IPS-18a (cell line): ENCODE measurements around the gene SMPD3.

ENCODE experiments used
- H3K27ac ChIP-seq: one replicate; pipeline ENCODE4 v1.5.1; 2013; ENCODE audit warnings: low read length
- H3K27me3 ChIP-seq: one replicate; pipeline ENCODE4 v1.6.1; 2013; ENCODE audit warnings: mild to moderate bottlenecking, low read length; ENCODE audit not compliant: control insufficient read depth, insufficient read depth
- H3K36me3 ChIP-seq: one replicate; pipeline ENCODE4 v1.6.1; 2013; ENCODE audit warnings: low read depth, low read length; ENCODE audit not compliant: control insufficient read depth
- H3K4me1 ChIP-seq: one replicate; pipeline ENCODE4 v1.6.1; 2013; ENCODE audit warnings: low read depth, low read length; ENCODE audit not compliant: control insufficient read depth
- H3K4me3 ChIP-seq: one replicate; pipeline ENCODE4 v1.5.1; 2013; ENCODE audit warnings: low read length
- H3K9ac ChIP-seq: one replicate; pipeline ENCODE4 v1.6.1; 2013; ENCODE audit warnings: mild to moderate bottlenecking, low read length, moderate library complexity
- H3K9me3 ChIP-seq: one replicate; pipeline ENCODE4 v1.6.1; 2013; ENCODE audit warnings: low read depth, low read length; ENCODE audit not compliant: control insufficient read depth

Gene SMPD3

DNA sequence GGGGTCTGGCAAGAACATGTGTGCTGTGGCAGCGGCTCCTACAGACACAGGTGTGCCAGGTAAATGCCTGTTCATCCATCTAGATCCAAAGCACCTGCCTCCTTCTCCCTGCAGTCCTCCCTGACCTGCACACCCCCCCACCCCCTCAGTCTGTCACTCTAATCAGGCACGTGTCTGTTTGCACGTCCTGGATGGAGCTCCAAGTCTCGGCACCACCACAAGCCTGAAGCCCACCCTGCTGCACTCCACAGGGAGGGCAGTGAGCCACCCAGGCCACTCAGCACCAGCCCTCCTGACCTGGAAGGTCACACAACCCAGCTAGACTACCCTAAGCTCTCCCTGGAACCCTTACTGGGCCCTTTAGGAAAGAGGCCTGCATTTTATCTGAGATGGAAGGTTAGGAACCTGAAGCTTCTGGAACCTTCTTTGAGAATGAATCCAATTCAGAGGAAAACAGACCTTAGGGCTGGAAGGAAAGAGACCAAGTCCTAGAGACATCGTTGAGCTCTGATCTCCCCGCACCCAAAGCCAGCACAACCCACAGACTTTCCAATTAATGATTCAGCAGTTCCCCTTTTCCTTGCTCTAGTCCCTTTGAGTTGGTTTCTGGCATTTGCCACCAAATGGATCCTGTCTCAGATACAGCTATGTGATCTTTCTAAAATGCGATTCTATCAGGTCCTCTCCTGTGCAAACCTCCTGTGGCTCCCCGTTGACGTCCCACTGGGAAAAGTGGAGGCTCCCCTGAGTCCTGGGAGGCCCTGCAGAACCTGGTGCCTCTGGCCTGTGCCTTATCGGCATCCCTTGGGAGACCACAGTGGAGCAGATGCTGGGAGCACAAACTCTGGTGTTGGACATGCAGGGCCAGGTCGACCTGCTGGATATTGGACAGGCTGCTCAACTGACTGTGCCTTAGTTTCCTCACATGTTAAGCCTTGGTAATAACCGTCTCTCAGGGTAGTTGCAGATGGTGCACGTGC is 69.6 kb downstream of the SMPD3 start:
- no peak overlapping the region for H3K9ac ChIP-seq
- H3K27me3 ChIP-seq, result no peaks in the 10 kb centered on the region
- H3K36me3 ChIP-seq, result no peaks in the 10 kb centered on the region
- no peak overlapping the region for H3K4me3 ChIP-seq
- H3K27ac ChIP-seq, result no peak overlapping the region
- H3K9me3 ChIP-seq, result no peaks in the 10 kb centered on the region
- no peaks in the 10 kb centered on the region for H3K4me1 ChIP-seq

DNA sequence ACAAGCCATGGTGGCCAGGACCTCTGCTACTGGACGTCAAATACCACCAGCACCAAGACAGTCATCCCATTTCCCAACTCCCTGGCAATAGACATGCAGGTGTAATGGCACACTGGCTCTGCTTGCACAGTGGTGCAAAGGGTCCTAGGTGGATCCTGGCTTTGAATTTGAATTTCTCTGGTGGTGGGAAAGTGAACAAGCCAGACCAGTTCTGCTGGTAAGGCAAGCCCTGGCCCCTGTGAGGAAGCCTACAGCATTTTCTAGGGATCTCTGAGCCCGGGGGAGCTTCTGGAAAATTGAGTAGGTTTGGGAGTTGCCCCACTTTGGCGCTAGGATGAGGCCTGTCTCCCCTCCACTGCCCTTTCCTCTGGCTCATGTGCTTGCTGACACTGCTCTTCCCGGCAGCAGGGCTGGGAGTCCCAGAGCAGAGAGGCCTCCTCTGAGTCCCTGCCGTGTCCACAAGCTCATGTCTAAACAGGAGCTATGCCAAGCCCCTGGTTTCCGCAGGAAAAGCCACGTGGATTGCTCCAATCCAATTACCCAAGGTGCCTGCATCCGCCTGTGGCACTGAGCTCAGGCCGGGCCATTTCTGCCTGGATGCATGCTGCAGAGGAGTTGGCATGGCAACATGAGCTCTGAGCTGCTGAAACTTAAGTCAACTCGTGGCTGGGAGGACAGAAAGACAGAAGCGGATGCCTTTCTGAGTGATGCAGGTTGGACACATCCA is 70.5 kb downstream of the SMPD3 start:
- Histone ChIP-seq H3K4me3 (no peak overlapping the region), H3K36me3 (no peaks in the 10 kb centered on the region), H3K27ac (no peak overlapping the region), H3K9me3 (no peaks in the 10 kb centered on the region), H3K4me1 (no peaks in the 10 kb centered on the region), H3K27me3 (no peaks in the 10 kb centered on the region), H3K9ac (no peak overlapping the region)

DNA sequence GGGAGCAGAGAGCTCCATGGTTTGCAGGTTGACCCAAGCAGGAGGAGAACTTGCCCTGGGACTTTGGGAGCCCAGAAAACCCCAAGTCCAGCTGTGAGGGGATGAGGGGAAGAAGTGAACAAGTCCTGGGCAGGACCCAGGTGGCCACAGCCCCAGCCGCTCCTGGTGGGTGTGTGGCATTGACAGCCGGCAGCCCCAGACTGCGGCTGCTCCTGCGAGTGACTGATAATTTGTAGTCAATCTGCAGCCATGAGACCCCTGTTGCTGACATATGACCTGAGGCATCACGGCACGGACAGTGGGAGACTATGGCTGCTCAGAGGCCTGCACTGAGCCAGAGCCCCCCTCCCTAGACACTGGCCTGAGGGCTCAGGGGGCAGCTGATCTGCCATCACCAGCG is 71.1 kb downstream of the SMPD3 start:
- Histone ChIP-seq H3K9ac (no peak overlapping the region), H3K27ac (no peak overlapping the region), H3K4me3 (no peak overlapping the region), H3K9me3 (no peaks in the 10 kb centered on the region), H3K36me3 (no peaks in the 10 kb centered on the region), H3K27me3 (no peaks in the 10 kb centered on the region), H3K4me1 (no peaks in the 10 kb centered on the region)

DNA sequence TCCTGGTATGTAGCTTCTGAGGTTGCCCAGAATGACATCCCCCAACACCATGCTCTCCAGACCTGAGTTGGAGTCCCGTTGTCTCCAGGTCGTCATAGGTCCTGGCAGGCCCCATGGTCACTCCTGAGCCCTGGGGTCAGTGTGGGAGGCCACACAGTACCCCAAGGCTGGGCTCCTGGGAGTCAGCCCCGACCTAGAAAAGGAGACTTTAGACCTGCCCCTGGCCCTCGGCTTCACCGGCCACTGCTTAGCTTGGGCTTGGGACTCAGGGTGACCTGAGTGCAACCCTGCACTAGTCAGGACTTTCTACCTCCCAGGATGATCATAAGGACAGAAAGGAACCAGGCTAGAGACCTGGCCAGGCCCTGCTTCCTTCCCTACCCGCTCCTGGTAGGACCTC is 71.7 kb downstream of the SMPD3 start:
- Histone ChIP-seq H3K9me3 (no peaks in the 10 kb centered on the region), H3K36me3 (no peaks in the 10 kb centered on the region), H3K27me3 (no peaks in the 10 kb centered on the region), H3K4me1 (no peaks in the 10 kb centered on the region), H3K9ac (no peak overlapping the region), H3K27ac (no peak overlapping the region), H3K4me3 (no peak overlapping the region)

DNA sequence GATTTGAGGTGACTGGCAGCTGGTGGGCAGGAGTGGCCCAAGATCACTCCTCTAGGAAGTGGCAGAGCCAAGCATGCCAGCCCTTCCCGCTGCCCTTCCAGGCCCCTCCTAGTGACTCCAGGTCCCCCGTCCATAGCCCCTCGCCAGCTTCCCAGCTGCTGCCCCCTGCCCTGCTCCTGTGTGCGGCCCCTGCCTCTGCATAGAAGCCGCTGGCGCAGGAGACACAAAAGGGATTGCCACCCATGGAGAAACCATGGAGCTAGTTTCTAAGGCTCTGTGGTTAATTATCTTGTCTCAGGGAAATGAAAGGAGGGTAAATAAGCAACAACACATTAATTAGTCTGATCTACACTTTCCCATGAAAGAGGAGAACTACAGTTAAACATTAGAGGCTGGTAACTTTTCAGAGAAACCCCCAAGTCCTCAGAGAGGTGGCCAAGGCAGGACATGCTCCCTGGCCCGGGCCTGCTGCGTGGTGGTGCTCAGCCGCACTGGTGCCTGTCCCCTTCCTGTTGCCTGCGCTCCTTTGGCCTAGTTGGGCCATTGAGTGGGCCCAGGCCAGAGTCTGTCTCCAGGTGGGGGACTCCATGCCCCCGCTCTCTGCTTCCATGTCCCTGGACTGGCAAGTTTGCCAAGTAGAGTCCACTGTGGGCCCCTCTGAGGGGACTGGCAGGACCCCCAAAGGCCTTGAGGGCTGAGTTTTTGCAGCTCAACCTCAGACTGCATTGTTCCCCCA is 72.3 kb downstream of the SMPD3 start:
- Histone ChIP-seq H3K9me3 (no peaks in the 10 kb centered on the region), H3K27me3 (no peaks in the 10 kb centered on the region), H3K4me1 (no peaks in the 10 kb centered on the region), H3K27ac (no peak overlapping the region), H3K4me3 (no peak overlapping the region), H3K36me3 (no peaks in the 10 kb centered on the region), H3K9ac (no peak overlapping the region)

DNA sequence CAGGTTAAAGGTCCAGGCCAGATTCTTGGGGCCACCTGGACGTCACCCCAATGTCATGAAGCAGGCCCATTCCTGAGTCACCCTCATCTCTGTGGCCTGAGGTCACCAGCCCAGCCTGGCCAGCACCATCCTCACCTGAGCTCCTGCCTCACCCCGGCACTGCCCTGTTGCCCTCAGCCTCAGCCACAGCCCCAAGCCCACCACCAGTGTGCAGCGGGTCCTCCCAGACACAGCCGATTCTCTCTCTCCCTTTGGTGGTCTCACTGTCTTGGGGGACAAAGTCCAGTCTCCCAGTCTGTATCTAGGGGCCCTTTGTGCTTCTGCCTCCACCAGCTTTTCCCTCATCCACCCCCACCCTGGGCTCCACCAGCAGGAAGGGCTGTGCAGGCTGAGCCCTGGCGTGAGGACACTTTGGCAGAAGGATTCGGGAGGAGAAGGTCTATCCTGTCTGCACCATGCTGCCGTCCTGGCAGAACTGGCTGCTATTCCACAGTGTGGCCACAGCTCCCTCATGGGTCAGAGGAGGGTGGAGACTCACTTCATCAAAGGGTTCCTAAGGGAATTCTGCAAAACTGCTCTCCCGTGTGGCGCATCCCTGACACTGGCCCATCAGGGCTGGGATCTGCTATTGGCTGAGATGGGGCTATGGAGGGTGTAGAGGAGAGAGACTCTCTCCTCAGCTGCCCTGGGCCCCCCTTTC is 73.2 kb downstream of the SMPD3 start:
- Histone ChIP-seq H3K9me3 (no peaks in the 10 kb centered on the region), H3K27ac (no peak overlapping the region), H3K4me3 (no peak overlapping the region)

DNA sequence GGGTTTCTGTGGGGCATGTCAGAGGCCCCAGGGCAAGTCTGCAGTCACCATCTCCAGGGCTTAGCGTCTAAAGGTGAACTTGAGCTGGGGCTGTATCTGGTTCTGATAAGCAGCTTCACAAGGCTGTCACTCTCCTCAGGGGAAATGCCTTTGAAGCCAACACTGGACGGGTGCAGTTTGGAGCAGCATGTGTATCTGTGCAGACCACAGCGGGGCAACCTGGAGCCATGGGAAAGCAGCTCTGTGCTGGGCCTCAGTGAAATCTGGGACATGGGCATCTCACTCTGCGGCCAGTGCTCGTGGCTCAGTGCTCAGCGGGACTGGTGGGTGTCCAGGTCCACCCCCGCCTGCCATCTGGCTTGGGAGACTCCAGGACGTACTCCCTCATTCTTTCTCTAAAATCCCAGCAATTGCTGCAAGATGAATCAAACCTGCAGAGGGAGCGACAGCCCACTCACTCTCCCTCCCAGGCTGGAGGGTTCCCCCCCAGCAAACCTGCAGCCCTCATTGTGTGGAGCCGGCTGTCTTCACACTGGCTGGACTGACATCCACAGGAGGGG is 74.0 kb downstream of the SMPD3 start:
- Histone ChIP-seq H3K36me3 (no peaks in the 10 kb centered on the region), H3K27me3 (no peaks in the 10 kb centered on the region), H3K9me3 (no peaks in the 10 kb centered on the region), H3K27ac (no peak overlapping the region), H3K4me1 (peaks cover 4% of the 10 kb centered on the region), H3K4me3 (no peak overlapping the region), H3K9ac (no peak overlapping the region)

More for the DNA sequence above, 73.2 kb downstream of the SMPD3 start:
- no peaks in the 10 kb centered on the region for H3K27me3 ChIP-seq
- H3K4me1 ChIP-seq, result no peaks in the 10 kb centered on the region
- no peak overlapping the region for H3K9ac ChIP-seq
- H3K36me3 ChIP-seq, result no peaks in the 10 kb centered on the region

DNA sequence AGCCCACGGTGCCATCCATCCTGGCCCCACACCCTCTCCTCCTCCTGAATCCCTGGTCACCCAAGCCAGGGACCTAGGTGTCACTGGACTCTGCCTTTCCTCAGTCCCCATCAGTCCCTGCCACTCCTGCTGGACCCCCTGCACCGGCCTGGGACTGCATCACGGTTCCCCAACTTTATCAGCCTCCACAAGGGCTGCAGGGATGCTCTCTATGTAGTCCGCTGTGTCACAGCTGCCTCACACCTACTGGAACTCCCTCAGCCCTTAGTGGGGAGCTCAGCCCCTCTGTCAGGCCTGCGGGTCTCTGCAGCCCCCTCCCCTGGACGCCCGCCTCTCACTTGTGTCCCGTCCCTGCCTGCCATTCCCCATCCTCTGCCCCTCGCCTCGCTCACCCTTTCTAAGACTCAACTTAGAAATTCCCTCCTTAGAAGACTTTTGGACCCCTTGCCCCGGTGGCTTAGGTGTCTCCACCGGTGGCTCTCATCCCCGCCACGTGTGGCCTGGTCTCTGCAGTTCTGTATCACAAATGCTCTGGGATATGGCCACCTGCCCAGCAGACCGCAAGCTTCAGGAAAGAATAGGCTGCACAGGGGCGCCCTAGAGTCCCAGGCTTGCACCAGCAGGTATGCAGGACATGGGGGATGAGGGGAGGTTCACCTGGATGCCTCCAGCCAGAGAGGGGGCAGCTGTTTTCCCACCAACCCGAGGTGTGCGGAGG is 74.6 kb downstream of the SMPD3 start:
- Histone ChIP-seq H3K4me3 (no peak overlapping the region), H3K27ac (no peak overlapping the region), H3K27me3 (no peaks in the 10 kb centered on the region), H3K9me3 (no peaks in the 10 kb centered on the region), H3K9ac (no peak overlapping the region), H3K36me3 (no peaks in the 10 kb centered on the region), H3K4me1 (peaks cover 9% of the 10 kb centered on the region)

DNA sequence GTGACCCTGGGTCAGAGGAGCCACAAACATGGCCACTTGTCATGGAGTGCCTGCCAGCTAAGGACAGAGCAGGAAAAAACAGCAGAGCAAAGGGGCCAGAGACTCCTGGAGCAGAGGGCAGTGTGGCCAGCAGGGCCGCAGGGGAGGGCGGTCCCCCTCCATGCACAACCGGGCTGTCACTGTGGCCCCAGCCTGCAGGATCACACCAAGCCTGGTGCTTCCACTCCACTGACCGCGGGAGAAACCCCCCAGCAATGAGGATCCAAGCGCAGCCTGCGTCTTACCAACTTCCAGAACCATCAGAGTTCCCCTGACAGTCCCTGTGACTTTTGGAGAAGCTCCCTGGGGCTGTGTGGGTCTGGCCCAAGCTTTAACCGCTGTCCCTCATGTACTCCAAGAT is 75.5 kb downstream of the SMPD3 start:
- H3K9ac ChIP-seq, result no peak overlapping the region
- H3K27me3 ChIP-seq, result no peaks in the 10 kb centered on the region
- H3K4me1 ChIP-seq, result peaks cover 13% of the 10 kb centered on the region
- H3K27ac ChIP-seq, result no peak overlapping the region
- no peak overlapping the region for H3K4me3 ChIP-seq
- no peaks in the 10 kb centered on the region for H3K36me3 ChIP-seq
- H3K9me3 ChIP-seq, result no peaks in the 10 kb centered on the region

DNA sequence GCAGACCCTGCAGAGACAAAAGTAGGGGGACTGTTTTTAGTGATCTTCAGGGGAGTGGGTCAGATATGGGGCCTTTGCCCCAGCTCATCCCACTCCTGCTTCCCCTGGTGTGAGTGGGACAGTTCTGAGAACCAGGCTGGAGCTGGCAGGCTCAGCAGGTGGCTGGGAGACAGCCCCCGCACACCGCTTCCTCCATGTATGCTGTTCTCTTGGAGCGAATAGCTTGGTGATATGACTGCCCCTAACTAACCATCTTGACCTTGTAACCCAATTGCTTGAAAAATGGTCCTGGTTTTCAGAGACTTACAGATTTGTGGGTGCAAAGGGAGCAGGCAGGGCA is 76.0 kb downstream of the SMPD3 start:
- Histone ChIP-seq H3K9ac (no peak overlapping the region), H3K9me3 (no peaks in the 10 kb centered on the region), H3K27ac (no peak overlapping the region), H3K36me3 (no peaks in the 10 kb centered on the region), H3K27me3 (no peaks in the 10 kb centered on the region), H3K4me3 (no peak overlapping the region), H3K4me1 (peaks cover 13% of the 10 kb centered on the region)
